GM18502 (cell line): ENCODE results near the gene ZSCAN5A.
"Not testable (repeated sequence)": the region's sequence is repeated elsewhere in the genome, so short reads cannot be mapped to it uniquely, and the experiment has no call there.

Source experiments
- ATAC-seq: cut with Tn5 transposase; IDR thresholded peaks from one replicate; pipeline ENCODE4 v1.9.1; 2021; ENCODE audit warnings: mild to moderate bottlenecking; ENCODE audit not compliant: unreplicated experiment, poor library complexity

ZSCAN5A gene

GRCh38 chr19:56282809-56283208, 31.8 kb downstream of the ZSCAN5A start:
- ATAC-seq, result no peak

GRCh38 chr19:56273563-56274117, 41.0 kb downstream of the ZSCAN5A start:
- no peak for ATAC-seq

- no peak for ATAC-seq
Measured at GRCh38 chr19:56272161-56272798, 42.4 kb downstream of the ZSCAN5A start, which contains the start of gene EDDM13. Gene EDDM13, plus strand, starts transcription at chr19:56272748. Its CDS starts 87 bp downstream, at chr19:56272835.

GRCh38 chr19:56271151-56271550, 43.5 kb downstream of the ZSCAN5A start:
- no peak for ATAC-seq

- ATAC-seq, result no peak
Measured at GRCh38 chr19:56270676-56271075, 44.0 kb downstream of the ZSCAN5A start.

DNA sequence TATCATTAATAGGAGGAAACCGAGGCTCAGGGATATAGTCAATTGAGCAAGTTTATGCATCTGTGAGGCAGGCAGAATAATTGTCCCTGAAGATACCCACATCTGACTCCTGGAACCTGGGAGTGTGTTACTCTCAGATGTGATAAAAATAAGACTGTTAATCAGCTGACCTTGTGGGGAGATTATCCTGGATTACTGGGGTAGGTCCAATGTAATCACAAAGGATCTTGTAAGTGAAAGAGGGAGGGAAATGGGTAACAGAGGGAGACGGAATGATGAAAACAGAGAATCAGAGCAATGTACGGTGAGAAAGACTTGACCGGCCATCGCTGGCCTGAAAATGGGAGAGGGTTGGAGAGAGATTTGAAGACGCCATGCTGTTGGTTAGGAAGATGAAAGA, 45.3 kb downstream of the ZSCAN5A start:
- ATAC-seq, result no peak

- ATAC-seq, result no peak
Measured at GRCh38 chr19:56266051-56266450, 48.6 kb downstream of the ZSCAN5A start.

GRCh38 chr19:56263319-56263718, 51.3 kb downstream of the ZSCAN5A start:
- no peak for ATAC-seq

DNA sequence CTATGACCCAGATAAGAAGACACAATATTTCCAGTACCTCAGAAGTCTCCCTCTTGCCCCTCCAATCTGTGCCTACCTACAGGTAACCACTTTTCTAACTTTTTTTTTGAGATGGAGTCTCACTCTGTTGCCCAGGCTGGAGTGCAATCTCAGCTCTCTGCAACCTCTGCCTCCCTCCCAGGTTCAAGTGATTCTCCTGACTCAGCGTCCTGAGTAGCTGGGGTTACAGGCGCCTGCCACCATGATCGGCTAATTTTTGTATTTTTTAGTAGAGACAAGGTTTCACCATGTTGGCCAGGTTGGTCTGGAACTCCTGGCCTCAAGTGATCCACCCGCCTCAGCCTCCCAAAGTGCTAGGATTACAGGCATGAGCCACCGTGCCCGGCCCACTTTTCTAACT, 52.7 kb downstream of the ZSCAN5A start:
- ATAC-seq, result not testable (repeated sequence)

DNA sequence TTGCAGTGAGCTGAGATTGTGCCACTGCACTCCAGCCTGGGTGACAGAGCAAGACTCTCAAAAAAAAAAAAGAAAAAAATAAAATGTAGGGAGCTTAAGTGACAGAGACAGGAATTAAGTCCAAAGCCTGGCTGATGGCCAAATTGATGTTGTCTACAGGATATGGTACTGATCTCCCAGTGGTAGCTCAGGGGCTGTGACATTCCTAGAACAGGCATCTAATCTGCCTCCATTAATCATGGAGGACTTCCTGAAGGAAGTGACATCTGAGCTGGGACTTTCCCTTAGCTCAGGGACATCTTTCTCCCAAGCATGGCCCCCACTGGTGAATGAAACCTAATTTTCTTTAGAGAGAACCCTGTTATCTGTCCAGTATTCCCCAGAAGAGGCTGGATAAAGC, 53.5 kb downstream of the ZSCAN5A start:
- ATAC-seq, result no peak

GRCh38 chr19:56258272-56258671, 56.4 kb downstream of the ZSCAN5A start:
- no peak for ATAC-seq

GRCh38 chr19:56253737-56254136, 60.9 kb downstream of the ZSCAN5A start:
- no peak for ATAC-seq

DNA sequence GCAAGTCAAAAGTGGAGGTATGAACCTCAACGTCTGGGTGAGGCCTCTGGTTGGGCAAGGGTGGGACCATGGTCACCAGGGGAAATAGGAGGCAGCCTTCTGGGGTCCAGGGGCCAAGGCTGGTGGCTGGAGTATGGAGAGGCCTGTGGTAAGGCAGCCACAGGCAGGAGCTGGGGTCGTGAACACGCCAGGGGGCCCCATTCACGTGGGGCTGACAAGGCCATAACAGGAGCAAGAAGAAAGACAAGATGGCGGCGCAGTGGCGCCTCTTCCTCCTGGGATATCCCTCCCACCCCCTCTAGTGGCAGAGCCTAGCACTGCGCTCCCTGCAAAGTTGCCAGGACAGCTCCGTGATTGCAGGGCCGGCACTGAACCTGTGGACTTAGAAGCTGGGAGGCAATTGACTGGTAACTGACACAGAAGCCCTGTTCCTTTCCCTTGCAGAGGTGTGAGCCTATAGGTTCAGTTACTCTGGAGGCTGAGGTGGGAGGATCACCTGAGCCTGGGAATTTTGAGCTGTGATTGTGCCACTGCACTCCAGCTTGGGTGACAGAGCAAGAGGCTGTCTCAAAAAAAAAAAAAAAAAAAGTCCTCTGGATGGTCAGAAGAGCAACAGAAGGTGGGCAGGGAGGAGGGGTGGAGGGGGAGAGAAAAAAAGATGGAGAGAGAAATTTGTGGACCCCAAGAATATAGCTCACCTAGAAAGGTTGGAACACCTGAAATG, 61.8 kb downstream of the ZSCAN5A start:
- no peak for ATAC-seq

DNA sequence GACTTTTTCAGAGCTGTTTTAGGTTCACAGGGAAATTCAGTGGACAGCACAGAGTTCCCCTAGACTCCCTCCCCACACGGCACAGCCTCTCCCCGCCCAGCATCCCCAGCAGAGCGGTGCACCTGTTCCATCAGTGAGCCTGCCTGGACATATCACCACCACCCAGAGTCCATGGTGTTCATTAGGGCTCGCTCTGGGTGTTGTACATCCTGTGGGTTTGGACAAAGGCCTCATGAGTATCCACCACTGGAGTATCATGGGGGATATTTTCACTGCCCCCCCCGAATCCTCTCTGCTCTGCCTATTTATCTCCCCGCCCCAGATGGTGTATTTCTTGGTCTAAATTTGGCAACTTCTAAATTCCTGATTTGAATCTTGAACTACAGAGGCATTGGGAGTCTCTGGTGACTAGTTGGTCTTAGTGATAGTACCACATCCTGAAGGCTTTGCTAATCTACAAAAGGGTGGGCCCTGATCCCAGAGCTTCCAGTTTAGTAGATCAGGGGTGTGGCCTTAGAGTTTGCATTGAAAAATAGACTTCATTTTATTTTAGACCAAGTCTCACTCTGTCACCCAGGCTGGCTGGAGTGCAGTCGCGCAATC, 65.8 kb downstream of the ZSCAN5A start:
- not testable (repeated sequence) for ATAC-seq

GRCh38 chr19:56245764-56246163, 68.9 kb downstream of the ZSCAN5A start:
- not testable (repeated sequence) for ATAC-seq

- ATAC-seq, result no peak
Measured at GRCh38 chr19:56245121-56245740, 69.4 kb downstream of the ZSCAN5A start.

GRCh38 chr19:56223481-56223880, 91.2 kb downstream of the ZSCAN5A start:
- no peak for ATAC-seq

DNA sequence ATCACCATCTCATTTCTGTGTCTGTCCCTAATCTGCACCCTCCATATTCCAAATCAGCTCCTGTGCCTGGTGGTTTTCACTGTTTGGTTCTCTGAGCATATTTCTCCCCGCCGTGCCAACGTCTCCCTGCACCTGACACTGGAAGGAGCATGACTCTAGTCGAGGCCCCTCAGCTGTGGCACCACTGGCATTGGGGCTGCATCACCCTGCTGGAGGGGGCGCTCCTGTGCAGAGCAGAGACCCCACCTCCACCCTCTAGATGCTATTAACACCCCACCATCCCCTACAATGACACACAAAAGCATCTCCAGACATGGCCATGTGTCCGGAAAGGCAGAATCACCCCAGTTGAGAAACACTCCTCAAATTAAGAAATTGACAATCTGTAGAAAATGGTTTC, 91.7 kb downstream of the ZSCAN5A start:
- no peak for ATAC-seq

DNA sequence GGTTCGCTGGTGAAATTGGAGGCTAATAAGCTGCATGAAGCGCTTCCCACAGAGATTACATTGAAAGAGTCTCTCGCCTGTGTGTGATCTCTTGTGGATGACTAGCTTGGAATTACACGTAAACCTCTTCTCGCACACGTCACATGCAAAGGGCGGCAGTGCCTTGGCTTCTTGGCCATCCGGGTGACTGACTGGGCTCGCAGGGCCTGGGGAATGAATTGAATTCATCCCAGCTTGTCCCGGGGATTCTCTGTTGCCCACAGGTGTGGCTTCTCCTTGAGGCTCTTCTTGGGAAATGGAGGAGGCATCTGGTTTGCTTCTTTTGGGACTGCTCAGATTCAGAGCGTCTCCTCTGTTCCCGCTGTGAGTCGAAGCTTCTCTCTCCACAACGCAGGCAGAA, 92.8 kb downstream of the ZSCAN5A start:
- ATAC-seq, result no peak

- ATAC-seq, result not testable (repeated sequence)
Measured at GRCh38 chr19:56221442-56221841, 93.2 kb downstream of the ZSCAN5A start.

DNA sequence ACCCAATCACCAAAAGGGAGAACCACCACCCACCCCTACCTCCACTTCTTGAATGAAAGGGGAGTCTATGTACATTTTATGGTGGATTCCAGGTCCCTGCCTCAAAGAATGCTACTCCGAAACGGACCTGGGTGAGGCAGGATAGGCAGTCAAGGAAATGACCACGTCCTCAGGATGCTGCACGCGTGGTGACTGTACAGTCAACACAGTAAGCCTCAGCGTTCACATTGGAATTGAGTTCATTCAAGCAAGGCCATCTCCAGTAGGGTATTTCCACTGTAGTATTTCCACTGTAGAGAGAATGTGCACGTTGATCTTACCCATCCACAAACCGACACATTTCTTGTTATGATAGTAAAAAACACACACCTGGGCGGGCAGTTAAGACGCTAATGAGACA, 95.7 kb downstream of the ZSCAN5A start:
- no peak for ATAC-seq
